K562 (cell line): ENCODE measurements around the gene SMG1. TPM values are rescaled to one million over a fixed set of nuclear protein-coding genes. Genes with fewer than 3 reads are reported as not detected.

Experiments
- ATAC-seq: fragments of 200-7000 bp; cut with Tn5 transposase; 3 replicates; pipeline ENCODE4 v1.9.1; 2020; ENCODE audit warnings: moderate library complexity
- BruUV-seq: library from RNA; stranded (reverse); fragments of 400-500 nt; replicated peaks from 2 replicates; lab custom pipeline; 2021; lab: Mats Ljungman, UMichigan
- CTCF ChIA-PET: fragments of 300-600 bp; formaldehyde crosslinking; extraction: SDS; loops from one replicate; lab custom pipeline; 2021; ENCODE audit warnings: low intra/inter-chr PET ratio; lab: Yijun Ruan, JAX
- POLR2A ChIA-PET: fragments of 300-600, 350-650 bp; sonication (Branson Sonifier 250); formaldehyde crosslinking; extraction: SDS; loops from one replicate; lab custom pipeline; 2021; ENCODE audit warnings: antibody characterized with exemption, inconsistent platforms; lab: Yijun Ruan, JAX
- DNase-seq, 4 experiments: peaks; one replicate each; pipeline versions ENCODE4 v3.0.0 to v3.0.0-alpha.2; 2011 to 2018; ENCODE audit warnings: low spot score in 3 of 4, mixed read lengths in 3 of 4; ENCODE audit errors: extremely low read depth in 1 of 4
- FAIRE-seq: peaks from 2 replicates; lab custom pipeline; 2011; peaks lifted over from hg19 to GRCh38; lab: Jason Lieb, UNC
- H2AFZ ChIP-seq: 2 replicates; pipeline ENCODE4 v1.6.0; 2011; ENCODE audit warnings: low read depth, low read length, control low read depth, inconsistent platforms
- H3K27ac ChIP-seq: fragments of 200-600 bp; 3 replicates; pipeline ENCODE4 v1.8.0; 2011; ENCODE audit warnings: low read depth, mild to moderate bottlenecking, control low read depth, inconsistent platforms, low read length, moderate library complexity, mixed read lengths; ENCODE audit errors: extremely low read depth
- H3K27me3 ChIP-seq, 2 experiments: fragments of 300-600 bp in 1 of 2; 2 replicates in 1 of 2; 3 replicates in 1 of 2; pipeline versions ENCODE4 v1.6.0 to v1.8.0; 2011; ENCODE audit warnings: inconsistent platforms in 2 of 2, low read length in 2 of 2, mild to moderate bottlenecking in 1 of 2, mixed read lengths in 1 of 2, moderate library complexity in 1 of 2; ENCODE audit not compliant: control insufficient read depth in 2 of 2, insufficient read depth in 2 of 2
- H3K36me3 ChIP-seq: fragments of 300-600 bp; 3 replicates; pipeline ENCODE4 v1.8.0; 2011; ENCODE audit warnings: mild to moderate bottlenecking, low read length, inconsistent platforms; ENCODE audit not compliant: control insufficient read depth, insufficient read depth
- H3K4me1 ChIP-seq, 2 experiments: fragments of 200-600 bp in 1 of 2; replicated peaks in 1 of 2; 2 replicates in 1 of 2; 3 replicates in 1 of 2; pipeline versions ENCODE4 v1.5.1 to v1.8.0; 2011; ENCODE audit warnings: inconsistent platforms in 2 of 2, low read length in 2 of 2, mild to moderate bottlenecking in 1 of 2, mixed read lengths in 1 of 2, moderate library complexity in 1 of 2; ENCODE audit not compliant: control insufficient read depth in 2 of 2, insufficient read depth in 2 of 2
- H3K4me2 ChIP-seq: 2 replicates; pipeline ENCODE4 v1.6.1; 2011; ENCODE audit warnings: low read length, control low read depth, inconsistent platforms, mixed read lengths; ENCODE audit not compliant: insufficient read depth
- H3K4me3 ChIP-seq: fragments of 200-600 bp; sonication (generic), shearing (Covaris generic); 2 replicates; pipeline ENCODE4 v1.5.1; 2016; ENCODE audit warnings: control low read depth, inconsistent platforms
- H3K79me2 ChIP-seq: fragments of 200-600 bp; 3 replicates; pipeline ENCODE4 v1.8.0; 2011; ENCODE audit warnings: low read length, inconsistent platforms; ENCODE audit not compliant: control insufficient read depth, insufficient read depth
- H3K9ac ChIP-seq, 2 experiments: 2 replicates each; pipeline versions ENCODE4 v1.6.0 to v1.6.1; 2011; ENCODE audit warnings: low read depth in 2 of 2, low read length in 2 of 2, control low read depth in 1 of 2, inconsistent platforms in 1 of 2, mild to moderate bottlenecking in 1 of 2, mixed read lengths in 1 of 2; ENCODE audit not compliant: insufficient read depth in 1 of 2
- H3K9me1 ChIP-seq: one replicate; pipeline ENCODE4 v1.6.0; 2011; ENCODE audit warnings: inconsistent platforms, mild to moderate bottlenecking, low read length, moderate library complexity; ENCODE audit not compliant: control insufficient read depth, insufficient read depth
- H3K9me3 ChIP-seq: replicated peaks from 2 replicates; pipeline ENCODE4 v1.5.1; 2011; ENCODE audit warnings: low read depth, low read length, inconsistent platforms; ENCODE audit not compliant: control insufficient read depth, insufficient read depth
- H4K20me1 ChIP-seq: replicated peaks from 2 replicates; pipeline ENCODE4 v1.6.1; 2011; ENCODE audit warnings: low read length, inconsistent platforms, mixed read lengths; ENCODE audit not compliant: control insufficient read depth, insufficient read depth
- KDM2B ChIP-seq: fragments of 250-450 bp; sonication (Bioruptor Pico); IDR thresholded peaks from 2 replicates; pipeline ENCODE4 v1.8.0; 2021; ENCODE audit warnings: mild to moderate bottlenecking, moderate library complexity
- KLF16 ChIP-seq: IDR thresholded peaks from 2 replicates; pipeline ENCODE4 v1.6.1; 2016; ENCODE audit warnings: antibody characterized with exemption
- POLR2A ChIP-seq: fragments of 450-650 bp; conservative IDR thresholded peaks from 2 replicates; pipeline ENCODE4 v1.6.1; 2016
- POLR2G ChIP-seq: fragments of 200-400 bp; formaldehyde crosslinking; IDR thresholded peaks from 2 replicates; pipeline ENCODE4 v1.6.1; 2017; ENCODE audit warnings: low read depth, mild to moderate bottlenecking, antibody characterized with exemption, low read length, moderate library complexity
- U2AF1 ChIP-seq: fragments of 200-400 bp; formaldehyde crosslinking; optimal IDR thresholded peaks from 2 replicates; pipeline ENCODE3; 2017; ENCODE audit warnings: mild to moderate bottlenecking, low read depth, low read length, moderate library complexity
- ZNF316 ChIP-seq: fragments of 450-650 bp; IDR thresholded peaks from 2 replicates; pipeline ENCODE4 v1.6.1; 2016
- ZNF384 ChIP-seq: IDR thresholded peaks from 2 replicates; pipeline ENCODE4 v1.6.1; 2012; ENCODE audit warnings: low read depth, low read length, improper control_type of control experiment
- WGBS: fragments of 100-300 bp; shearing (Covaris generic); methylation state at CpG from one replicate; pipeline ENCODE4 v1.1.6; 2016; ENCODE audit warnings: low coverage, mixed read lengths; ENCODE audit not compliant: insufficient coverage; ENCODE audit errors: missing lambda C conversion rate; 5-methylcytosine and 5-hydroxymethylcytosine counted together
- in situ Hi-C: fragments of 300-500 bp; cut with MboI; formaldehyde crosslinking; loops from 4 replicates; pipeline ENCODE4 v1.15.0; 2018; ENCODE audit warnings: inconsistent platforms, mixed read lengths
- intact Hi-C: fragments of 100-400 bp; cut with micrococcal nuclease; formaldehyde crosslinking; loops from 2 replicates; pipeline ENCODE4 v1.14.2; 2022
- polyA plus RNA-seq, 8 experiments: library from polyadenylated mRNA; depleted of rRNA in 4 of 8; stranded (reverse) in 5 of 8; unstranded in 3 of 8; fragments of >200 nt; fragmentation: Nextera tagmentation in 2 of 8; fragmentation: Illumina TruSeq in 1 of 8; extraction: Ambion mirVana in 2 of 8; extraction: Trizol in 1 of 8; gene quantifications; 2 replicates each; pipeline versions ENCODE4 v1.2.1 to v1.2.3, GENCODE V29; 2011 to 2014; ENCODE audit warnings: inconsistent platforms in 1 of 8, missing spikeins in 1 of 8
- total RNA-seq, 7 experiments: library from RNA; depleted of rRNA in 6 of 7; stranded (reverse); fragments of >200 nt in 6 of 7; fragmentation: Illumina TruSeq in 2 of 7; extraction: Trizol in 2 of 7; gene quantifications; 2 replicates each; pipeline versions ENCODE4 v1.2.1 to v1.2.3, GENCODE V29; 2011 to 2021; ENCODE audit warnings: low replicate concordance in 1 of 7

Gene SMG1
- total and polyA plus RNA-seq, 9 of the 15 experiments (the other 6 are each of a cell fraction or from before 2014, with no cell fraction given) = 3.4 to 54.8 (median 32.0) TPM

GRCh38 chr16:18792836-18793433 lies 133.3 kb downstream of the SMG1 start:
- no peak for ATAC-seq
- ChIA-PET POLR2A (interaction anchor here (0.6 to 11.9 kb wide), 2 partner anchors 10 to 553 kb away, joined by 3 to 342 read pairs; partner anchors contain the start of gene ARL6IP1), CTCF (no interaction called here)
- H3K27me3 ChIP-seq = no peaks in the 10 kb centered on the region
- no peak overlapping the region for H3K4me2 ChIP-seq
- no peak overlapping the region for H3K9ac ChIP-seq
- intact Hi-C loops (no loop called here), in situ Hi-C loops (no loop called here)
- peaks cover 41% of the 10 kb centered on the region for H3K79me2 ChIP-seq
- H4K20me1 ChIP-seq = peaks cover 19% of the 10 kb centered on the region
- H3K27ac ChIP-seq = no peak overlapping the region
- 83% methylated on average over 11 of the region's 11 CpGs for WGBS
- H3K4me1 ChIP-seq = peaks cover under 1 to 5% of the 10 kb centered on the region in 2 experiments; a peak in 2 of 5 replicates
- no peak overlapping the region for H2AFZ ChIP-seq
- H3K36me3 ChIP-seq = peaks cover 86% of the 10 kb centered on the region
- no TSS peak for BruUV-seq
- H3K9me1 ChIP-seq = no peaks in the 10 kb centered on the region
- no peak for DNase-seq
- H3K9me3 ChIP-seq = no peaks in the 10 kb centered on the region
- TF ChIP-seq ZNF316 (no peak), POLR2G (0 out of 2 replicates have a peak, but pooled peaks have one; percentile 11), KDM2B (CRISPR knock-in tag) (no peak), ZNF384 (no peak), U2AF1 (no peak), POLR2A (no peak), KLF16 (no peak)
- H3K4me3 ChIP-seq = no peak overlapping the region
- no peak for FAIRE-seq
